Germinal center (tissue), 1 donor: ENCODE data around the gene CDK5RAP2.

ENCODE experiments used
- DNase-seq: peaks from one replicate; pipeline ENCODE4 v3.0.0; 2012; ENCODE audit warnings: mixed read lengths, low spot score

Gene CDK5RAP2

GRCh38 chr9:120396418-120396817 lies 183.5 kb downstream of the CDK5RAP2 start:
- DNase-seq: no peak

GRCh38 chr9:120395376-120395775 lies 184.6 kb downstream of the CDK5RAP2 start:
- DNase-seq: no peak

GRCh38 chr9:120394058-120394669 lies 185.8 kb downstream of the CDK5RAP2 start:
- no peak for DNase-seq

- no peak for DNase-seq
These were observed 186.4 kb downstream of the CDK5RAP2 start for GRCh38 chr9:120393386-120394057.

GRCh38 chr9:120392711-120393110 lies 187.3 kb downstream of the CDK5RAP2 start:
- no peak for DNase-seq

- DNase-seq: no peak
These were observed 187.7 kb downstream of the CDK5RAP2 start for GRCh38 chr9:120392245-120392644.

GRCh38 chr9:120391691-120392090 lies 188.3 kb downstream of the CDK5RAP2 start:
- DNase-seq: no peak

- no peak for DNase-seq
These were observed 189.3 kb downstream of the CDK5RAP2 start for GRCh38 chr9:120390637-120391190.

GRCh38 chr9:120389867-120390266 lies 190.1 kb downstream of the CDK5RAP2 start:
- DNase-seq: no peak

- no peak for DNase-seq
These were observed 190.7 kb downstream of the CDK5RAP2 start for GRCh38 chr9:120389300-120389699.

GRCh38 chr9:120388003-120388855 lies 191.7 kb downstream of the CDK5RAP2 start:
- DNase-seq: no peak

- no peak for DNase-seq
These were observed 192.5 kb downstream of the CDK5RAP2 start for GRCh38 chr9:120387257-120388002.

- no peak for DNase-seq
These were observed 193.4 kb downstream of the CDK5RAP2 start for GRCh38 chr9:120386390-120387131.

GRCh38 chr9:120385606-120386389 lies 194.2 kb downstream of the CDK5RAP2 start:
- no peak for DNase-seq

- DNase-seq: no peak
These were observed 195.1 kb downstream of the CDK5RAP2 start for GRCh38 chr9:120384925-120385272.

GRCh38 chr9:120383999-120384924 lies 195.7 kb downstream of the CDK5RAP2 start:
- DNase-seq: no peak

- no peak for DNase-seq
These were observed 196.4 kb downstream of the CDK5RAP2 start for GRCh38 chr9:120383611-120383998.

- DNase-seq: no peak
These were observed 197.5 kb downstream of the CDK5RAP2 start for GRCh38 chr9:120382453-120382852.

GRCh38 chr9:120381839-120382238 lies 198.1 kb downstream of the CDK5RAP2 start:
- no peak for DNase-seq
